AG09309 (cell line): ENCODE measurements around the gene HSD17B2.
"Not testable (repeated sequence)": the region's sequence is repeated elsewhere in the genome, so short reads cannot be mapped to it uniquely, and the experiment has no call there.

Experiments
- DNase-seq: peaks from one replicate; pipeline ENCODE4 v3.0.0-alpha.2; 2010; ENCODE audit warnings: low read depth
- H3K4me3 ChIP-seq: 2 replicates; pipeline ENCODE4 v1.5.1; 2011; ENCODE audit warnings: mild to moderate bottlenecking, low read depth, low read length, moderate library complexity; ENCODE audit not compliant: control insufficient read depth
- TF ChIP-seq, protein P1 (sequence below): IDR thresholded peaks from 2 replicates; pipeline ENCODE4 v1.5.1; 2011; ENCODE audit warnings: mild to moderate bottlenecking, low read depth, low read length, inconsistent platforms; ENCODE audit not compliant: insufficient read depth, control insufficient read depth; ENCODE audit errors: missing control alignments

The HSD17B2 gene

GRCh38 chr16:82007189-82007588 lies 27.9 kb upstream of the HSD17B2 start:
- DNase-seq: no peak
- TF ChIP-seq, protein P1, sequence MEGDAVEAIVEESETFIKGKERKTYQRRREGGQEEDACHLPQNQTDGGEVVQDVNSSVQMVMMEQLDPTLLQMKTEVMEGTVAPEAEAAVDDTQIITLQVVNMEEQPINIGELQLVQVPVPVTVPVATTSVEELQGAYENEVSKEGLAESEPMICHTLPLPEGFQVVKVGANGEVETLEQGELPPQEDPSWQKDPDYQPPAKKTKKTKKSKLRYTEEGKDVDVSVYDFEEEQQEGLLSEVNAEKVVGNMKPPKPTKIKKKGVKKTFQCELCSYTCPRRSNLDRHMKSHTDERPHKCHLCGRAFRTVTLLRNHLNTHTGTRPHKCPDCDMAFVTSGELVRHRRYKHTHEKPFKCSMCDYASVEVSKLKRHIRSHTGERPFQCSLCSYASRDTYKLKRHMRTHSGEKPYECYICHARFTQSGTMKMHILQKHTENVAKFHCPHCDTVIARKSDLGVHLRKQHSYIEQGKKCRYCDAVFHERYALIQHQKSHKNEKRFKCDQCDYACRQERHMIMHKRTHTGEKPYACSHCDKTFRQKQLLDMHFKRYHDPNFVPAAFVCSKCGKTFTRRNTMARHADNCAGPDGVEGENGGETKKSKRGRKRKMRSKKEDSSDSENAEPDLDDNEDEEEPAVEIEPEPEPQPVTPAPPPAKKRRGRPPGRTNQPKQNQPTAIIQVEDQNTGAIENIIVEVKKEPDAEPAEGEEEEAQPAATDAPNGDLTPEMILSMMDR: no peak
- no peak overlapping the region for H3K4me3 ChIP-seq

DNA sequence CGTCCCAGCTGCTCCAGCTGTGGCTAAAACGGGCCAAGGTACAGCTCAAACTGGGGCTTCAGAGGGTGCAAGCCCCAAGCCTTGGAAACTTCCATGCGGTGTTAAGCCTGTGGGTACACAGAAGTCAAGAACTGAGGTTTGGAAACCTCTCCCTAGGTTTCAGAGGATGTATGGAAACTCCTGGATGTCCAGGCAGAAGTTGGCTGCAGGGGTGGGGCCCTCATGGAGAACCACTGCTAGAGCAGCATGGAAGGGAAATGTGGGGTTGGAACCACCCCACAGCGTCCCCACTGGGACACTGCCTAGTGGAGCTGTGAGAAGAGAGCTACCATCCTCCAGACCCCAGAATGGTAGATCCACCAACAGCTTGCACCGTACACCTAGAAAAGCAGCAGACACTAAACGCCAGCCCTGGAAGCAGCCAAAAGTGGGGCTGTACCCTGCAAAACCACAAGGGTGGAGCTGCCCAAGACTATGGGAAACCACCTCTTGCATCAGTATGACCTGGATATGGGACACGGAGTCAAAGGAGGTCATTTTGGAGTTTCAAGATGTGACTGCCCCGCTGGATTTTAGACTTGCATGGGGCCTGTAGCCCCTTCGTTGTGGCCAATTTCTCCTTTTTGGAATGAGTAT lies 26.0 kb upstream of the HSD17B2 start:
- TF ChIP-seq, protein P1: no peak
- no peak overlapping the region for H3K4me3 ChIP-seq
- no peak for DNase-seq

- not testable (repeated sequence) for H3K4me3 ChIP-seq, DNase-seq
Observed at GRCh38 chr16:82009789-82010188, 25.3 kb upstream of the HSD17B2 start.

DNA sequence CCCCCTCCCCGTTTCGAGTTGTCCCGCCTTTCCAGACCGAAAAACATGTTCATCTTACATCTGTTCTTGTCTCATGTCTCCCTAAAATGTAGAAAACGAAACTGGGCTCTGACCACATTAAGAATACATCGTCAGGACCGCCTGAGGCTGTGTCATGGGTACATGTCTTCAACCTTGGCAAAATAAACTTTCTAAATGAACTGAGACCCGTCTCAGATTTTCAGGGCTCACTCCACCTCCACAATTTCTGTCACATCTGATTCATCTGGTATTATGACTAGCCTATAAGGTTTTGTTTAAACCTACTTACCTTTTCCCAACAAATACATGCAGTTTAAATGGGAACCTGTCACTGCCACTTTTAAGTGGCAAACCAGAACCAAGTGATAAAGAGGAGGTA lies 24.4 kb upstream of the HSD17B2 start:
- DNase-seq: no peak
- TF ChIP-seq, protein P1: no peak
- H3K4me3 ChIP-seq: no peak overlapping the region

GRCh38 chr16:82011199-82011641 lies 23.8 kb upstream of the HSD17B2 start, which contains the start of gene SDR42E1:
Gene SDR42E1 (minus strand): TSS chr16:82011470. CDS start chr16:82000858, 10,612 bp downstream.
- TF ChIP-seq, protein P1: no peak
- no peak for DNase-seq
- H3K4me3 ChIP-seq: peak within 1 kb of the TSS; percentile 37

- no peak for DNase-seq
- TF ChIP-seq, protein P1: no peak
Observed at GRCh38 chr16:82013139-82013538, 21.9 kb upstream of the HSD17B2 start.

GRCh38 chr16:82016263-82016662 lies 18.8 kb upstream of the HSD17B2 start:
- H3K4me3 ChIP-seq: no peak overlapping the region
- TF ChIP-seq, protein P1: peak; percentile 21
- DNase-seq: no peak

More at GRCh38 chr16:82013139-82013538, 21.9 kb upstream of the HSD17B2 start:
- H3K4me3 ChIP-seq: no peak overlapping the region
